Hepatocyte (in vitro differentiated cells): ENCODE measurements around the gene HDAC5.

Experiments used
- EZH2 ChIP-seq: fragments of 200-600 bp; sonication (generic); IDR thresholded peaks from 2 replicates; pipeline ENCODE4 v1.6.1; 2016; ENCODE audit warnings: antibody characterized with exemption, mild to moderate bottlenecking, borderline replicate concordance
- TF ChIP-seq, protein P1 (sequence below): fragments of 200-600 bp; sonication (generic); IDR thresholded peaks from 2 replicates; pipeline ENCODE4 v1.5.1; 2016; ENCODE audit warnings: antibody characterized with exemption, mild to moderate bottlenecking; ENCODE audit not compliant: poor library complexity

DNA sequence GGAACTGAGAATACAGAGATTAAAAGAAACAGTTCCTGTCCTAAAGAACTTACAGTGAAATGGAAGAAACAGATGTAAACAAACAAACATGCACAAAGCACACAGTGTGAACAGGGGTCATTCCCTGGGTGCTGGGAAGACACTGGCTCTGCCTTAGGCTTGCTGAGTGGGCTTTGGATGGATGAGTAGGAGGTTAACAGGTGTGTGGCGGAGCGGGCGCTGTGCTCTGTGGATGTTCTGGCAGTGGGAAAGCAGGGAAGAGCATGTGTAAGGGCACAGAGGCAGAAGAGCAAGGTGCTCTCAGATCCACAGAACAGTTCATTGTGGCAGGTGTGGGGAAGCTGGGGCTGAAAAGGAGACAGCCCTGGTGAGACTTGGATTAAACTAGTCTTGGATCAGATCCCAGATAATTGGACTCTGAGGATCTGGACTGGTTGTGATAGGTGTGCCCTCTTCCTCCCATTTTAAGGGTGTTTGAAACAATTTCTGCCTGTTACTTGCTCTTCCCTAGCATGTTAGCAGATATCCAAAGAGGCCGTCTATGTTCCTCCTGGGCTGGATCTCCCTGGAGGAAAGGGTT is 26.4 kb upstream of the HDAC5 start:
- TF ChIP-seq, protein P1, sequence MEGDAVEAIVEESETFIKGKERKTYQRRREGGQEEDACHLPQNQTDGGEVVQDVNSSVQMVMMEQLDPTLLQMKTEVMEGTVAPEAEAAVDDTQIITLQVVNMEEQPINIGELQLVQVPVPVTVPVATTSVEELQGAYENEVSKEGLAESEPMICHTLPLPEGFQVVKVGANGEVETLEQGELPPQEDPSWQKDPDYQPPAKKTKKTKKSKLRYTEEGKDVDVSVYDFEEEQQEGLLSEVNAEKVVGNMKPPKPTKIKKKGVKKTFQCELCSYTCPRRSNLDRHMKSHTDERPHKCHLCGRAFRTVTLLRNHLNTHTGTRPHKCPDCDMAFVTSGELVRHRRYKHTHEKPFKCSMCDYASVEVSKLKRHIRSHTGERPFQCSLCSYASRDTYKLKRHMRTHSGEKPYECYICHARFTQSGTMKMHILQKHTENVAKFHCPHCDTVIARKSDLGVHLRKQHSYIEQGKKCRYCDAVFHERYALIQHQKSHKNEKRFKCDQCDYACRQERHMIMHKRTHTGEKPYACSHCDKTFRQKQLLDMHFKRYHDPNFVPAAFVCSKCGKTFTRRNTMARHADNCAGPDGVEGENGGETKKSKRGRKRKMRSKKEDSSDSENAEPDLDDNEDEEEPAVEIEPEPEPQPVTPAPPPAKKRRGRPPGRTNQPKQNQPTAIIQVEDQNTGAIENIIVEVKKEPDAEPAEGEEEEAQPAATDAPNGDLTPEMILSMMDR = no peak
- TF ChIP-seq EZH2 = no peak
